ENCODE measurements around the gene FBXO31. TPM values are rescaled to one million over a fixed set of nuclear protein-coding genes. Genes with fewer than 3 reads are reported as not detected.
A peak's percentile ranks its signal among the peaks of the same experiment; 100 is the strongest.

FBXO31 gene
- total and polyA plus RNA-seq, 9 of the 15 experiments (the other 6 are each of a cell fraction or from before 2014, with no cell fraction given), result 0.18 to 33.3 (median 10.9) TPM

DNA sequence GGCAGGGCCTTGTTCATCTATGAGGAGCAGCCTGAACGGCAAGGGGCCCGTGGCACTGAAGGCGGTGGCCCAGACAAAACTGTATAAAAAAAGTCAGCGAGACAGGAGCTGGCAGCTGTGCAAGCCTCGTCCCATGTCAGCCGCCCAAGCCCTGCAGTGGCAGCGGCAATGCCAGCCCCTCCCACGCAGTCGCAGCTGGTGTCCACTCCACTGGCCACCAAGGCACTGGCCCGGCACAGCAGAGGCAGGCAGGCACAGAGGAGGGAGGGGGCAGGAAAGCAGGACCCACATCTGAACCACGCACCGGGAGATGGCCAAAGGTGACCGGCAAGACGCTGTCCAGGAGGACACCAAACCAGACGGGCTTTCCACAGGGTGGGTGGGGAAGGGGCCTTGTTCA, 50.5 kb downstream of the FBXO31 start:
- no peak overlapping the region for H3K4me2 ChIP-seq (ENCODE audit: insufficient read depth, low read length)
- H3K9me1 ChIP-seq (ENCODE audit: control insufficient read depth, insufficient read depth, low read length), result no peaks in the 10 kb centered on the region
- TF ChIP-seq, protein P1, sequence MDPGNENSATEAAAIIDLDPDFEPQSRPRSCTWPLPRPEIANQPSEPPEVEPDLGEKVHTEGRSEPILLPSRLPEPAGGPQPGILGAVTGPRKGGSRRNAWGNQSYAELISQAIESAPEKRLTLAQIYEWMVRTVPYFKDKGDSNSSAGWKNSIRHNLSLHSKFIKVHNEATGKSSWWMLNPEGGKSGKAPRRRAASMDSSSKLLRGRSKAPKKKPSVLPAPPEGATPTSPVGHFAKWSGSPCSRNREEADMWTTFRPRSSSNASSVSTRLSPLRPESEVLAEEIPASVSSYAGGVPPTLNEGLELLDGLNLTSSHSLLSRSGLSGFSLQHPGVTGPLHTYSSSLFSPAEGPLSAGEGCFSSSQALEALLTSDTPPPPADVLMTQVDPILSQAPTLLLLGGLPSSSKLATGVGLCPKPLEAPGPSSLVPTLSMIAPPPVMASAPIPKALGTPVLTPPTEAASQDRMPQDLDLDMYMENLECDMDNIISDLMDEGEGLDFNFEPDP (CRISPR knock-in tag; IDR thresholded peaks at IDR 0.05), result no peak
- TF ChIP-seq RBM22 (IDR thresholded peaks at IDR 0.05; ENCODE audit: low read depth, low read length, poor library complexity, severe bottlenecking), result peak; percentile 32
- TF ChIP-seq SMAD1 (IDR thresholded peaks at IDR 0.05; ENCODE audit: low read depth, low read length, partially characterized antibody), result no peak
- no peak for TF ChIP-seq POLR2AphosphoS5 (IDR thresholded peaks at IDR 0.05; ENCODE audit: control insufficient read depth, insufficient read depth, low read depth, low read length)
- TF ChIP-seq POLR2G (IDR thresholded peaks at IDR 0.05; ENCODE audit: low read depth, low read length), result peak; percentile 43; the same call in 1 of the 2 replicates
- H3K27ac ChIP-seq (ENCODE audit: extremely low read depth, low read depth, low read length), result no peak overlapping the region
- H3K4me3 ChIP-seq, result no peak overlapping the region
- no peaks in the 10 kb centered on the region for H3K9me3 ChIP-seq (replicated peaks; ENCODE audit: control insufficient read depth, insufficient read depth, low read depth, low read length)
- in situ Hi-C loops (cut with MboI) (no loop called here), intact Hi-C loops (cut with micrococcal nuclease) (no loop called here)
- peaks cover 71% of the 10 kb centered on the region; the same call in 2 of the 3 replicates for H3K36me3 ChIP-seq (ENCODE audit: control insufficient read depth, insufficient read depth, low read length)
- no TSS peak for BruUV-seq (replicated peaks)
- no peaks in the 10 kb centered on the region for H3K79me2 ChIP-seq (ENCODE audit: control insufficient read depth, insufficient read depth, low read length)
- H3K4me1 ChIP-seq (replicated peaks in 1 of 2; ENCODE audit: control insufficient read depth in 2 of 2, insufficient read depth in 2 of 2, low read length in 2 of 2), result peaks cover 0 to 6% of the 10 kb centered on the region in 2 experiments; a peak in 1 of 5 replicates
- H4K20me1 ChIP-seq (replicated peaks; ENCODE audit: control insufficient read depth, insufficient read depth, low read length), result peaks cover 6% of the 10 kb centered on the region; the same call in 1 of the 2 replicates
- 94% methylated on average over 10 of the region's 15 CpGs for WGBS (ENCODE audit: insufficient coverage, low coverage, missing lambda C conversion rate)
- ATAC-seq, result no peak
- no peak overlapping the region; a peak in 1 of 4 replicates for H3K9ac ChIP-seq (ENCODE audit: insufficient read depth in 1 of 2, low read depth in 2 of 2, low read length in 2 of 2)
- ChIA-PET POLR2A (interaction anchor here (0.8 to 3.8 kb wide), 4 partner anchors 11 to 61 kb away, joined by 3 to 15 read pairs (median 4); no protein-coding TSS in a partner anchor), CTCF (ENCODE audit: low intra/inter-chr PET ratio) (no interaction called here)
- no peak for DNase-seq (ENCODE audit: extremely low read depth in 1 of 4, low spot score in 3 of 4)
- no peak for FAIRE-seq
- no peak overlapping the region for H2AFZ ChIP-seq (ENCODE audit: low read depth, low read length)
- H3K27me3 ChIP-seq (ENCODE audit: control insufficient read depth in 2 of 2, insufficient read depth in 2 of 2, low read length in 2 of 2), result no peaks in the 10 kb centered on the region

All from K562 (cell line).